ENCODE results near the gene SLC16A2.
"Not testable (repeated sequence)": the region's sequence is repeated elsewhere in the genome, so short reads cannot be mapped to it uniquely, and the experiment has no call there.

SLC16A2 gene

GRCh38 chrX:74448669-74449068 is 27.4 kb downstream of the SLC16A2 start:
- no peak for DNase-seq

DNA sequence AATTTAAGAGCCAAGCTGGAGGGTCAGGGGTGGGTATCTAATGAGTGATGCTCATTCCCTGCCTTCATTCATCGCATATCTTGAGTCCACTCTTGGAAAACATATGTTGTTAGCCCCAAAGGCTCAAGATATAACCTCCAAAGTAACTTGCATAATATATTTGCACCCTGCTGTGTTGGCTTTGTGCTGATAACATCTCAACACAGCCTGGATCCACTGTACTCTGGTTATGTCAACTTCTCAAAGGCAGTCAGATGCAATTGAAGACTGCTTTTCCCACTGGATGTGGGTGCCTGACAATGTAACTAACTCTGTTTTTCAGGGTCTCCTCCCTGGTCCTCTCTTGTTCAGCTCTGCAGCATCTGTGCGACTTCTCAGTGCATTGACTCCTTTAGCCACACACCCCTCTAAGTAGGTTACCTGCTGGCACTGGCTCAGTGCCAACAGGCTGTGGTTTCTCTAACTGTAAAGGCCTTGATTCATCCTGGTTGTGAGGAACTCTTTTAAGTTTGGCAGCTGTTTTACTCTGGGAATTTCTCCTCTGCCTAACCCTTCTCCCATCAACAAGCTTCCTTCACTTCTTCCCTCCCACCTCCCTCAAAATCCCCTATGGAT is 28.1 kb downstream of the SLC16A2 start:
- DNase-seq = peak; percentile 60

DNA sequence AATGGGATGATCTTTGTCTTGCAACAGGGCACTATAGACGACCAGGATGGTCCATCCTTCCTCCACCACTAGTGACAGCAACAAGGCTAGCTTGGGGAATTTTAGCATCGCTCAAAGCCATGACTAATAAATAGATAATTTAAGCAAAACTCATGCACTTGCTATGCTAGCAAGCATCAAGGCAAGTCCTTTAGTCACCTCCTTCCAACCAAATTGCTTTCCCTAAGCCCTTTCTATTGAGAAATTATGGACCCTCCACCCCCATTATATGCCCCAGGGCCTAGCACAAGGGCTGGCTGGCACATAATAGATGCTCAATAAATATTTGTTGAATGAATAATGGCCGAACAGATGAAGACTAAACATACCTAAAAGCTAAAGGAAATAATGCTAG is 28.6 kb downstream of the SLC16A2 start:
- peak; percentile 69 for DNase-seq

- peak; percentile 82 for DNase-seq
Observed at GRCh38 chrX:74450803-74451449, 29.6 kb downstream of the SLC16A2 start.

- DNase-seq = no peak
Observed at GRCh38 chrX:74451450-74452198, 30.3 kb downstream of the SLC16A2 start.

GRCh38 chrX:74452199-74452481 is 30.8 kb downstream of the SLC16A2 start:
- no peak for DNase-seq

DNA sequence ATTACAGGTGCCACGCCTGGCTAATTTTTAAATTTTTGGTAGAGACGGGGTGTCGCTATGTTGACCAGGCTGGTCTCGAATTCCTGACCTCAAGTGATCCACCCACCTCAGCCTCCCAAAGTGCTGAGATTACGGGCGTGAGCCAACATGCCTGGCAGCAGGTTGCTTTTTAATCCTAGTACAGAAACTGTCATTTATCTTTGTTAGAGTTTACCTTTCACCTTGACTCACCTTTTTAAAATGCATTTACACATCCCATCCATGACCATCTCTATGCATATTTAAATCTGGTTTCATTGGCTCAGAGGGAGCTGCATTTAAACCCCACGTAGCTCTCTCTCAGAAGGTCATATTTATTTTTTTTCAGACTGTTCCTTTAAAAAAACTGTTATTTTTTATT is 31.9 kb downstream of the SLC16A2 start:
- no peak for DNase-seq

GRCh38 chrX:74454233-74454632 is 32.9 kb downstream of the SLC16A2 start:
- not testable (repeated sequence) for DNase-seq

DNA sequence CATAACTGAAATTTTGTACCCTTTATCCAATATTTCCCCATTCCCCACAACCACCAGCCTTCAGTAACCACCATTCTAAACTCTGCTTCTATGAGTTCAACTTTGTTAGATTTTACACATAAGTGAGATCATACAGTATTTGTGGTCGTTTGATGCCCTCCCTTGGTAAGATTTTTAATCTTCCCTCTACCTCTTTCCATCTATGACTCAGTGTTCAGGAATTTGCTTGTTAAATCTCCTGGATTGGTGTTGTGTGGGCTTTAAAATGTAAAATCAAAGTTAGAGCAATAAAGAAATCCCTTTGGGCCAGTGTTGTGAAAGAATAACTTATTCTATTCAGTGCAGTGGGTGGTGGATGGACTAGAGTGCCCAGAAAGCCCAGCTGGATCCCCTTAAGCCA is 37.4 kb downstream of the SLC16A2 start:
- peak; percentile 50 for DNase-seq

GRCh38 chrX:74461384-74461783 is 40.1 kb downstream of the SLC16A2 start:
- no peak for DNase-seq

- no peak for DNase-seq
Observed at GRCh38 chrX:74464722-74465121, 43.4 kb downstream of the SLC16A2 start.

- peak; percentile 14 for DNase-seq
Observed at GRCh38 chrX:74465424-74465823, 44.1 kb downstream of the SLC16A2 start.

DNA sequence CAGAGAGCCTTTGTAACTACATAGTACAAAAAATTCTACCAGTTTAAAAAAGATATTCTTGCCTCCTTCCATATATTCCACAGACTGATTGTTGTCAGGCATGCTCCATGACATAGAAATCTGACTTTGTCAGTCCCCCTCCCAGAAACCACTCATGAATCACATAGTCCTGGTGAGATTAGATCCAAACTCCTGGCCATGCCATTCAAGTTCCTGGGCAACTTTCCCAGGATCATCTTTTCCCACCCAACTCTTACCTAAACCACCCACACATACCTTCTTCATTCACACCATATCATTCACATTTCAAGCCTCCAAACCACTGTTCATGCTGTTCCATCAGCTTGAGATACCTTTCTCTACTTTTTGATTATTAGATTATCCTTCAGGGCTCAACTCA is 46.4 kb downstream of the SLC16A2 start:
- DNase-seq = peak; percentile 77

DNA sequence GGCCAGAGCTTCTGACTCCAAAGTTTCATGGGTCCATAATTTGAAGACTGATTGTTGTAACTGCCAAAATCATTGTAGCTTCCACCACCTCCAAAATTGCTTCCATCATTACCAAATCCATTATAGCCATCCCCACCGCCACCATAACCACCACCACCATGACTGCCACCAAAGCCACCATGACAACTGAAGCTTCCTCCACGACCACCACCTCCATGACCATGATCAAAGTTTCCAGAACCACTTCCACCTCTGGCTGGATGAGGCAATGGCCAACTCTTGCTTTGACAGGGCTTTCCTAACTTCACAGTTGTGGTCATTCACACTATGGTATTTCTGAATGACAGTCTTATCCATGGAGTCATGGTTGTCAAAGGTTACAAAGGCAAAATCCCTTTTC is 51.8 kb downstream of the SLC16A2 start:
- not testable (repeated sequence) for DNase-seq

GRCh38 chrX:74490247-74490646 is 69.0 kb downstream of the SLC16A2 start:
- no peak for DNase-seq

DNA sequence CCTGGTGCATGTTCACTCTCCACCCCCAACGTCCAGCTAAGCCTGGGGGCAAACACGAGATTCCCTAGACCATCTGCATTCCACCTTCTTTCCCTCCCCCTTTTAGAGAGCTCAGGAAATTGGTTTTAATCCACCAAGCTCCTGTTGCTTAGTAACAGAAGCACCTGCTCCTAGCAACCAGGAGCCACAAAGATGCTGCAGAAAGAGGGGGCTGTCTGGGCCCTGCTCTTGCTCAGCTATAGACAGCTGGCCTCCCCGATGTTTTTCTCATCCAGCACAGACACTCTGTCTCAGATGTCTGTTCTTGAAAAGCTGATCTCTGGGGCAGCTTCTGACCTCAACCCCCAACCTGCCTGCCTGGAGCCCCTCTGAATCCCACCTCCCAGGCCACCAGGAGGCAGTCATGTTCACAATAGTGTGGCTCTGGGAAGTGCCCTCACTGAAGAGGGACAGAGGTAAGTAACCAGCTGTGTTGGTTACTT is 71.5 kb downstream of the SLC16A2 start:
- no peak for DNase-seq

DNA sequence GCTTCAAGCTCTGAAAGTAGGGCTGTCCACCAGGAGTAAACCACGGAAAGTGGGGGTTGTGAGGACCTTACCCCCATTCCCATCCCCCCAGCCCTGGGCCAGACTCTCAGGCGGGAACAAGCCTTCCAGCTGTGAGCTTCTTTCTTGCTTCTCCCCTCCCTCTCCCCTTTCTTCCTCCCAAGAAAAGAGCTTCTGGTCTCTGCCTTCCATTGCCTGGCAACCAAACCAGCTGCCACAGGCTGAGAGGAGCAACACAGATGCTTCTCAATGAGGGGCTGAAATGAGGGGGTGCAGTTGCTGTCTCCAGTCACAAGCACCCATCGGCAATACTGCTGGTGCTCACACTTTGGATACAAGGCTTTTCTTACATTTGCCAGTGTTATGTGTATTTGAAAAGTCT is 72.5 kb downstream of the SLC16A2 start:
- no peak for DNase-seq

DNA sequence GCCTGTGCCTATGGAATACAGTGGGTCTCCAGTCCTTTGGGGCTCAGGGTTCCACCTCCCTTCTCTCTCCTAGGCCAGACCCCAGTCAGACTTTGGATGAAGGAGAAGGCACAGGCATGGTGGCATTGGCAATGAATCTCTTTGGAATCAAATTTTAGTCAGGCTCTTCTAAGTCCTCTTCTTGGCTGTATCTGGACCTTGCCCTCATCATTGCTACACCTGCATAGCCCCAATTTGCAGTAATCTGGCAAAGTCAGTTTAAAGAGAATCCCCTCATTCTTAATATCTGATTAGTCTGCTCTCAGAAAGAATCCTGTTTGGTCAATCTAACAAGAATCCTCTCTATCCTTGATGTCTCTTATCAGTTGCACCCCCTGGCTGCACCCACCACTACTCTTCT is 77.6 kb downstream of the SLC16A2 start:
- DNase-seq = no peak

GRCh38 chrX:74500067-74500466 is 78.8 kb downstream of the SLC16A2 start:
- no peak for DNase-seq

DNA sequence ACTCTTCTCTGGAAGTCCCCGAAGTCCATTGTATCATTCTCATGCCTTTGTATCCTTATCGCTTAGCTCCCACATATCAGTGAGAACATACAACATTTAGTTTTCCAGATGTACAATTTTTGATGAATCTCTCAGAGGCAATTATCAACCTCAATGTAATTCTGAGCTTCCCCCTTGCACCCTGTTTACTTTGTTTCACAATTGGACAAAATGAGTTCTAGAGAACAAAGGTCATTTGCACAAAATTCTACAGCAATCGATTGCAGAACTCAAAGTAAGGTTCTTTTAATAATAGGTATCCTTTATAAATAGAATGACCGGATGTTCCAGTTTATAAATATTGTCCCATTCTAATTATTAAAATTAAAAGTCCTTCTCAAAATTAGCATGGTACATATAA is 79.3 kb downstream of the SLC16A2 start:
- no peak for DNase-seq

DNA sequence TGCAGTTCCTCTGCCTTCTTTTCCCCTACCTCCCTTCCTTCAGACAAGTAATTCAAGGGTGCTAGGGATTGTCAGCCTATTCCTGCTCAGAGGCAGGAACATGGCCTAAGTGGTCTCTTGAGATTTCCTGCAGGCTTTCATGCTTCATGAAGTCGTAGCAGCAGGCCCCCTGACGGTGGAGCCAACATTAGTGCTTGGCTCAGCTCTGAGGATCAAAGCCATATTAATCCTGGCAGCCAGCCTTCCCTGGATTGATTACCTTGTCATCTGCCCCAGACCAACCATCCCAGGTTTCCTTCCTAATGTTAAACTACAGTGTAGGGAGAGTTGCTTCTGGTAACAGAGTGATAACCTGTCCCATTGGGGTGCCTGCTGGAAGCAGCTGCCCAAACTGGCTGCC is 84.1 kb downstream of the SLC16A2 start:
- DNase-seq = no peak

DNA sequence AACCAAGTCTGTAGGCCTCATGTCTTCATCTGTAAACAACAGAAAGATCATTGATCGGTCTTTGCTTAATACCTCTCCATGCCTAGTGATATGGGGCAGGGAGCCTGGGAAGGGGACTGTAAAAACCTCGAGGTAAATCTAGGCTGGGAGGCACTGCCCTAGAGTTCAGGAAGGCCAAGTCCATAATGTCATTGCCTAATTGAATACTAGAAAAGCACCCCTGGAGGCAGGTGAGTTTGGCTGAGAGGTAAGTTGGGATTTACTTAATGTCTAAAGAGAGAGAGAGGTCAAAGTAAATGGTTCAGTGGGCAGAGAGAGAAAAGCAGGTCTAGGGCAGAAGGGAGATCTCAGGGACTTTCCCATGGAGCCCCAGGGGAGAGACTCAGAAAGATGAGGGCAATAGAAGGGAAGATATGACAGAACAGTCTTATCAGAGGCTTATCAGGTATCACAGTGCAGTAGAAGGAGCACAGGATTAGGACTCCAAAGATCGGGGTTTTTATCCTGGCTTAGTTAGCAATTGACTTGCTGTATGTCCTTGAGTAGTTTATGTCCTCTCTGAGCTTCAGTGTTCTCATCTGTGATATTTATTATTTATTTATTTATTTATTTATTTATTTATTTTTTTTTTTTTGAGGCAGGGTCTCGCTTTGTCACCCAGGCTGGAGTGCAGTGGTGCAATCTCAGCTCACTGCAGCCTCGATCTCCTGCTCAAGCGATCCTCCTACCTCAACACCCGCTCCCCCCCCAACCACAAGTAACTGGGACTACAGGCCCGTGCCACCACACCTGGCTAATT is 85.2 kb downstream of the SLC16A2 start:
- DNase-seq = peak; percentile 13

DNA sequence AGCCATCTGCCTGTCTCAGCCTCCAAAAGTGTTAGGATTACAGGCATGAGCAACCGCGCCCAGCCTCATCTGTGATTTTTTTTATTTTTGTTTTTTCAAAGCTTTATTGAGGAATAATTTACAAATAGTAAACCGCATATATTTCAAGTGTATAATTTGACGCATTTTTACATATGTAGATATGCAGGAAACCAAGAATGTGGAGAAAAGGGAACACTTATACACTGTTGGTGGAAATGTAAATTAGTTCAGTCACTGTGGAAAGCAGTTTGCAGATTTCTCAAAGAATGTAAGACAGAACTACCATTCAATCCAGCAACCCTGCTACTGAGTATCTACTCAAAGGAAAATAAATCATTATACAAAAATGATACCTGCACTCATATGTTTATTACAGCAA is 85.9 kb downstream of the SLC16A2 start:
- DNase-seq = no peak

- DNase-seq = peak; percentile 33
Observed at GRCh38 chrX:74509989-74510388, 88.7 kb downstream of the SLC16A2 start.

Measured in NCI-H226 (cell line).